Stomach (tissue), 4 donors: ENCODE data around the gene ADAMTSL3.

Experiments used
- EP300 ChIP-seq: sonication (generic); formaldehyde crosslinking; IDR thresholded peaks from one replicate; pipeline ENCODE4 v1.6.1; 2017; ENCODE audit warnings: antibody characterized with exemption
- POLR2A ChIP-seq, 4 donors: fragments of 450-650 bp; IDR thresholded peaks; one replicate each; pipeline ENCODE4 v1.6.1; 2016; ENCODE audit warnings: antibody characterized with exemption in 4 of 4, control low read depth in 2 of 4, mild to moderate bottlenecking in 1 of 4, moderate library complexity in 1 of 4
- TF ChIP-seq, protein P1 (sequence below), 7 experiments: fragments of 450-650 bp in 4 of 7; fragments of 200-600 bp in 3 of 7; sonication (generic) in 3 of 7; IDR thresholded peaks; one replicate each; pipeline ENCODE4 v1.5.1; 2016 to 2019; ENCODE audit warnings: antibody characterized with exemption in 7 of 7, control low read depth in 2 of 7, mild to moderate bottlenecking in 1 of 7

DNA sequence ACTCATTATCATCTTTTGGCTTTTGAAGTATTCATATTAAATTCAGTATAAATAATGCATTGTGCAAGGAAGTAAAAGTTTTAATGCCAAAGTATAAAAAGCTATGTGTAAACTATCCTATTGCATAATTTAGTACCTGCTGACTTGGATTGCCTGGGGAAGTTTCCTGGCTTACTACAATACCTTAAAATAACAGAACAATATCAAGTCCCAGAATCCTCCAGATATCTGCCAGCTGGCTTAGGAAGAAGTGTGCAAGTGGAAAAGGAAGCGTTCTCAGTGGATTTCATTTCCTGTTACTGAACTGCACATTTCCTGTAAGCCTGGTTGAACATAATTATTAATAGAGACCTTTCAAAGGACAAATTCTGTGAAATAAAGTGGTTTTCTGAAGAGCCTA lies 236.7 kb downstream of the ADAMTSL3 start:
- TF ChIP-seq, protein P1, sequence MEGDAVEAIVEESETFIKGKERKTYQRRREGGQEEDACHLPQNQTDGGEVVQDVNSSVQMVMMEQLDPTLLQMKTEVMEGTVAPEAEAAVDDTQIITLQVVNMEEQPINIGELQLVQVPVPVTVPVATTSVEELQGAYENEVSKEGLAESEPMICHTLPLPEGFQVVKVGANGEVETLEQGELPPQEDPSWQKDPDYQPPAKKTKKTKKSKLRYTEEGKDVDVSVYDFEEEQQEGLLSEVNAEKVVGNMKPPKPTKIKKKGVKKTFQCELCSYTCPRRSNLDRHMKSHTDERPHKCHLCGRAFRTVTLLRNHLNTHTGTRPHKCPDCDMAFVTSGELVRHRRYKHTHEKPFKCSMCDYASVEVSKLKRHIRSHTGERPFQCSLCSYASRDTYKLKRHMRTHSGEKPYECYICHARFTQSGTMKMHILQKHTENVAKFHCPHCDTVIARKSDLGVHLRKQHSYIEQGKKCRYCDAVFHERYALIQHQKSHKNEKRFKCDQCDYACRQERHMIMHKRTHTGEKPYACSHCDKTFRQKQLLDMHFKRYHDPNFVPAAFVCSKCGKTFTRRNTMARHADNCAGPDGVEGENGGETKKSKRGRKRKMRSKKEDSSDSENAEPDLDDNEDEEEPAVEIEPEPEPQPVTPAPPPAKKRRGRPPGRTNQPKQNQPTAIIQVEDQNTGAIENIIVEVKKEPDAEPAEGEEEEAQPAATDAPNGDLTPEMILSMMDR (IDR thresholded peaks at IDR 0.05) = no peak
- TF ChIP-seq POLR2A (IDR thresholded peaks at IDR 0.05) (no peak), EP300 (no peak)
